ENCODE results near the gene RAP1GAP2.
A peak's percentile ranks its signal among the peaks of the same experiment; 100 is the strongest.
"Not testable (repeated sequence)": the region's sequence is repeated elsewhere in the genome, so short reads cannot be mapped to it uniquely, and the experiment has no call there.

RAP1GAP2 gene

DNA sequence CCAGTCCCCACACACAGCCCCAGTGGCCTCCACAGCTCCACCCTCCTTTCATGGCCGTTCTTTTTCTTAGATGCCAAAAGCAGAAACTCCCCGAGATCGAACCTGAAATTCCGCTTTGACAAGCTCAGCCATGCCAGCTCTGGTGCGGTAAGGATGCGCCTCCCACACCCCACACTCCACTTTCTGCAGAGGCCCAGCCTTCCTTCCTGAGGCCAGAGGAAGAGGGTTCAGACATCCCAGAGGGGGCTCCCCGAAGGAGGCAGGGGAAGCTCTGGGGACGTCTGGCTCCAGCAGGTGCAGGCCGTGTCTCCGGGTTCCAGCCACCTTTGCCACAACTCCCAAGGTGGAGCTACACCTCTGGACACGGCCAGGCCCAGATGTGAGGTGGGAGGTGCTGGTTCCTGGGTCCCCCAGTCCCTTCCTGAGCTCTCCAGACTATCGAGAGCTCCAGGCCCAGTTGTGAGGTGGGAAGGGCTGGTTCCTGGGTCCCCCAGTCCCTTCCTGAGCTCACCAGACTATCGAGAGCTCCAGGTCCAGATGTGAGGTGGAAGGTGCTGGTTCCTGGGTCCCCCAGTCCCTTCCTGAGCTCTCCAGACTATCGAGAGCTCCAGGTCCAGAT lies 234.7 kb downstream of the RAP1GAP2 start:
- DNase-seq: not testable (repeated sequence)

DNA sequence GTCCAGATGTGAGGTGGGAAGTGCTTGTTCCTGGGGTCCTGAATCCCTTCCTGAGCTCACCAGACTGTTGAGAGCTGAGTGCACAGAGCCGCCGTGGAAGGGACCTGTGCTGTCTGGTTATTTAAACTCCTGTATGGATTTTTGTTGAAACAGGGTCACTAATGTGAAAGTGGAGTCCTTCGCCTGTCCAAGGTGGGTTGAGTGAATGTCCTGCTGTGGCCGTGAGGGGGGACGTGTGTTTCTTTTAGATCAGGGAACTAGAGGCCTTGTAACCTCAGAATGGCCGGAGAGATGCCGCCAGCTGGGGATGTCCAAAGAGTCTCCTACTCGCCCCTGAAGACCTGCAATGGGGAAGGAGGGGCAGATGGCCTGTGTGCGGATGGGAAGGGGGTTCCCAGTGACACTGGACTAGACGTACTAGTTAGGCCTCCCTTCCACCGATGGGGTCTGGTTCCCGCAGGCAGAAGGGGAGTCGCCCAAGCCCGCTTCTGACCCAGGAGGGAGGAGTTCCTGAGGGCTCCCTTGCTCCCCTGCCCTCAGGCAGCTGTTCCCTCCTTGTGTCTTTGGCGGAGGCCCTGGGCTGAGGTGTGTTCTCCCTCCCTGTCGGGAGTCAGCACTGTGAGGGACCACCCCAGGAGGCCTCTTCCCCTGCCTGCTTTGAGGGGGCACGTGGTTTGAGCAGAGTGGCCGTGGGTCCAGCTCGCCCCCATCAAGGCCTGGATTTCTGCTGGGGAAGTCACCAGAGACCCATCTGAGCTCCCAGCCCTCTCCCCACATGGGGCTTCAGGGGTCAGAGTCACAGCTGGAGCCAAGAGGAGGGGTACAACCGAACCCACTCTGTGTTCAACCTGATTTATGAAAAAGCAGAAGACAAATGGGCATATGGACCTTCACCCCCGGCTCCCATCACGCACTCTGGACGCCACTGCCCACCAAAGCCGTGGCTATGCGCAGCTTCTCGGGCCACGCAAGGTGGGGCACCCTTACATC lies 236.3 kb downstream of the RAP1GAP2 start:
- DNase-seq: no peak

DNA sequence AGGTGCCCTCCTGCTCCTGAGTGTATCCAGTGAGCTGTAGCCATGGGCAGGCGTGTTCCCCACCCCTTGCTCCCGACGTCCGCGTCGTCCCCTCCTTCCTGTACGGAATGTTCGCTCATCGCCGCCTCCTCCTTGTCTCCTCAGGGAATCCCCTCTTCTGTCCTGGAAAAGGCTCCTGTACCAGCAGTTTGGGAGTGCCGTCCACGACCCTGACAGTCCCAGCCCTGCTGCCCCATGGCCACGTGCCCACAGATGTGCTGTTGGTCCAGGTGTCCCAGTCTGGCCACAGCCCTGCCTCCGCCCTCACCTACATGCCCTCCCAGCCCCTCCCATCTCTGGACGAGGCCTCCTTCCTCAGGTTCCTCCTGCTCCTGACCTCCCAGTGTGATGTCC lies 237.0 kb downstream of the RAP1GAP2 start:
- DNase-seq: no peak

DNA sequence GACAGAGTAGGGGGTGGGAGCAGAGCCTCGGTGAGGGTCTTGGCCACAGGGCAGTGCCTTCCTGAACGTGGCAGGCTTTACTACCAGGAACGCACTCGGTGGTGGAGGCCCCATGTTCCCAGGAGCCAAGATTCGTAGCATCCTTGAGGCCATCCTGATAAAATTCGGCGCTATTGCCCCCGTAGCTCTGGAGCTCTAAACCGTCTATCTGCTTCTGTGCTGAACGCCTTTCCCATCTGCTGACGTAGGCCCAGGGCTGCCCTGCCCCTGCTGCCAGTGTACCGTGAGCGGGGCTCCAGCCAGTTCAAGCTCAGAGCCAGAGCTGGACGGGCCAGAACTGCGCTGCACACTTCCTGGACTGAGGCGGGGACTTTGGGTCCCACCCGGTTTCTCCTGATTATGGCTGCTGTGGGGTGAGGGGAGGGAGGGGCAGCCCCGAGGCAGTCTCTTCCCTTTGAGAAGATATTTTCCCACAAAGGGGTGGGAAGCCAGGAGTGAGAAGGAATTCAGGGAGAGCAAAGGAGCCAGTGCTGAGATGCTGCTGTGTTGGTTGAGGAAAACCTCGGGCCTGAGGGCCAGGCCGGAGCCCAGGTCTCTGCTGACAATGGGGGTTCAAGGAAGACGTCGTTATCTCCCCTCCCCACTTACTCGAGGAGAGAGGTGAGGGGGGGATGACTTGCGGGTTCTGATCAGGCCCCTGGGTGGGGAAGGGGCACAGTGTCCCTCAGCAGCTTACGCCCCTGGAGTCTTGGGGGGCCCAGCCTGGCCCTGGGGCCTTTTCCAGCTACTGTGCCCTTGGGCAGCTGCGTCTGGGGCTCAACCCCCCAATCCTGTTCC lies 237.7 kb downstream of the RAP1GAP2 start:
- DNase-seq: no peak

DNA sequence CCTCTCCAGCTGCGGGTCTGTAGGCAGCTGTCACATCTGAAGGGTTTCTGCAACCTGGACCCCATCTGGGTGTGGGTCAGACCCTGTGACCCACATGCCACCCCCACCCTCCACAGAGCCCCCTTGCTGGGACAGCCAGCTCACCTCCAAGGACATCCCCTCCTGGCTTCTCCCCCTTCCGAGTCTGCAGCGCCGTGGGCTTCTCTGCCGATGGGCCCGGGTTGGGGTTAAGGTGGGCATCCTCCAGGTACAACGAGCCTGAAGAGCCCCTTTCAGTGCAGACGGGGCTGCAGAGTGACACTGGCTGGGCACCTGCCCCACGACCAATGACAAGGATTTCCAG lies 238.3 kb downstream of the RAP1GAP2 start:
- no peak for DNase-seq

DNA sequence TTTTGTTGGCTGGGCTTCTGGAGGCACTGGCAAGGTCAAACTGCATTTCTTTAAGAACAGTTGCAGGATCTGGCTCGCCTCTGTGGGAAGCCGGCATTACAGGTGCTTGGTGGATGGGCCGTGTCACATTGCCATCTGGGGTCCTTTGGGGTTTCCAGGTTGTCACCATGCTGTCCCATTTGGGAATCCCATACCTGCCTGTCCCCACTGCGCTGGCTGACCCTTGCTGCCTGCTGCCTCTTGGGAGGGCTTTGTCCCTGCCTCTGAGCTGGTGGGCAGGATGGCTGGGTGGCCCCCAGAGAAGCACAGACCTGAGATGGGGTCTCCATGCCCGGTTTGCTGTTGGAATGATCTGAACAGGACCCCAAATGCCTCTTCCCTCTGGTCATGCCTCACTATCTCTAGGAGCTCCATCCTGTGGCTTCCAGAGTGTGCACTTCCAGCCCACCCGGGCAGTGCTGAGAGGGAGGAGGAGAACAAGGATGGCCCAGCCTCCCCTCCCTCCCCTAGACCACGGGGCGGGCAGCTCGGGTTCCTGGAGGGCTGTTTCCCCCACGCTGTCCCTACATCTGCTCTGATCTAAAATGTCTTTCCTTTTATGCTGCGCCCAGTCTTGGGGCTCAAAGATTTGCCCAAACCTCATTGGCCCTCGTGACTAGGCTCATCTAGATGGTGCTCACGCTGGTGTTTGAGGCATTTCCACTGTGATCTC lies 239.2 kb downstream of the RAP1GAP2 start:
- no peak for DNase-seq

DNA sequence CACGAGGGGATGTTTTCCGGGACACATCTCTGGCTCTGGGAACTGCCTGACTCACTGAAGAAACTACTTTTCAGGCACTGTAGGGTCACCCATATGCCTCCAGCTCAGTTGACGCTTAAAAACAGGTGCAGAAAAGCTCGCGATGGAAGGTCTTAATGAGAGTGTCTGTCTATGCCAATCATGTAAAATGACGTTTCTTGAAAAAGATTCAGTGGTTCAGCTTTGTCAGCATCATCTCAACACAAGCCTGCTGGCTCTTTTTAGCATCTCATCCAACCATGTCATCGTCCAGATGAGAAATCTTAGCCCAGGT lies 239.7 kb downstream of the RAP1GAP2 start:
- DNase-seq: no peak

DNA sequence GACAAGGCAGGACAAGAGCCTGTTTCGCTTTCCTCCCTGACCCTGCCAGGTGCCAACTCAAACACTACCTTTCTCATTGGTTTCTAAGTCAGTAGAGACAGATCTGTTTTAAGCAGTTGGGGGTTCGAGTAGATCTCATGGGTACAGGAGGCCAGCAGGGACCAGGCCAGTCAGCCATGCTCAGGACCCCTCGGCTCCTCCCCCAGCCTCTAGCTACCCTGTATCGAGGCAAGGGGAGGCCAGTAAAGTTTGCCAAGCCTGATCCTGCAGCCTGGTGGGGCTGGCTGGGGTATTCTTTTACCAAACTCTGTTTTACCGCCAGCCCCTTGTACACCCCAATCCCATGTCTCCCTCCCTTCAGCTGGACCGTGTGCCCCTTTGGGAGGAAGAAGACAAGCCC lies 240.6 kb downstream of the RAP1GAP2 start:
- no peak for DNase-seq

DNA sequence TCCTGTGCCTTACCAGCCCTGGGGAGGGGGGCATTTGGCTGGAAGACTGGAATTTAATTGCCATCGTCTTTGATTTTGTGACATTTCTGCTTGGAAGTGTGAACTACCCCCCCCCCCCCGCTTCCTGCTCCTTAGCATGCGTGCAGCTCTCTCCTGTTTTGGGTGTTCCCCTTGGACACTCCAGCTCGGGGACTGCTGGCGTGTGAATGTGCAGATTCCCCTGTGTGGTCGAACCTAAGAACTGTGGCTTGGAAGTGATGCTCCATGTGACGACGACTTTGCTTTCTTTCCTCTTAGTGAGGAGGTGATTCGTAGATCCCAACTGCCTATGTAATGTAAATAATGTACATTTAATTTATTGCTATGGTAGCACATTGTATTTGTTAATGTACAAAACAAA lies 241.0 kb downstream of the RAP1GAP2 start:
- no peak for DNase-seq

DNA sequence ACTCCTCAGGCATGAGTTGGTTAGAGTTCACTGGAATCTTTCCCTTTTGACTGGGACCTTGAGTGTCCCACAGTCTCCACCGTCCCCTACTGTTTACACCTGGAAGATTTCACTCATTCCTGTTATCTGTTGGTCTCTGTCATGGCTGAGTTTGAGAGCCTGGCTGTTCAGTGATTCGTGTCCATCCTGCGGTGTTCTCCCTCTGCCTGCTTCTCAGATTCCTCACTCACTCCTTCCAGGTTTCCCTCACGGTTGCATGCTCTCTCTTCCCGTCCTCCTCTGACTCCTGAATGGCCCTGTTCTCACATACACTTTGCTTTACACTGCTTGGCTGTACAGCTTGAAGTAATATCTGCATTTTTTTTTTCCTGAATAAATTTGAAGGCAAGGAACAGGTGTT lies 242.7 kb downstream of the RAP1GAP2 start:
- no peak for DNase-seq

DNA sequence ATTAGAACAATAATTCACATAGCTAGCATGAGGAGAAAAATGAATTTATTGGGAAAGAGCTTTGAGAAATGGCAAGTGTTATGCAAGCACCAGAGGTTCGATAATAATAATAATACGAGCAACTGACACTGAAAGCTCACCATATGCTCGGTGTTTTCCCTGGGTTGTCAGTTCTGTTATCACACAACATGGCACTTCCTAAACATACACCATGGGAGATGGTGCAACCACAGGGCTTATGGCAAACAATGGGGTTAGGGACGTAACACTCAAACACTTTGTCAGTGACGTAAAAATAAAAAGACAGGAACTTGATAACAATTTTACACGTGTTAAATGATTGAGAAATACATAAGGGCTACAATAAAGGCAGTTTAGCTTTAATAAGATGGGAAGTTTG lies 243.5 kb downstream of the RAP1GAP2 start:
- no peak for DNase-seq

DNA sequence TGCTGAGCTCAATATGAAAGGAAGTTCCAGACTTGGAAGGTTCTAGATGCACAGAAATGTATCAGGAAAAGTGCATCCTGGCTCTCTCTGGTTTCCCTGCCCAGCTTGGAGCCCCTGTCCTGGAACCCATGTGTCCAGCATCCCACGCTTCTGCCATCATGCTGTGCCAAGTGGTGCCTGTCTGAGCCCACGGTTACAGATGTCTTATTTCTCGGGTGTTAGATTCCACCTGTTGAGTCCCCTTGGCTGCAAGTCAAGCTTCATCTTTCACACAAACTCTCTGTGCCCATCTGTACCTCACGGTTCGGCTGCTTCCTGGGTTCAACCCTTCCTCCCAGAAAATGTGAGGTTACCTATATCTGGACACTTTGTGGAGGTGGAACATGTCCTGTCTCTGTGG lies 244.6 kb downstream of the RAP1GAP2 start:
- no peak for DNase-seq

DNA sequence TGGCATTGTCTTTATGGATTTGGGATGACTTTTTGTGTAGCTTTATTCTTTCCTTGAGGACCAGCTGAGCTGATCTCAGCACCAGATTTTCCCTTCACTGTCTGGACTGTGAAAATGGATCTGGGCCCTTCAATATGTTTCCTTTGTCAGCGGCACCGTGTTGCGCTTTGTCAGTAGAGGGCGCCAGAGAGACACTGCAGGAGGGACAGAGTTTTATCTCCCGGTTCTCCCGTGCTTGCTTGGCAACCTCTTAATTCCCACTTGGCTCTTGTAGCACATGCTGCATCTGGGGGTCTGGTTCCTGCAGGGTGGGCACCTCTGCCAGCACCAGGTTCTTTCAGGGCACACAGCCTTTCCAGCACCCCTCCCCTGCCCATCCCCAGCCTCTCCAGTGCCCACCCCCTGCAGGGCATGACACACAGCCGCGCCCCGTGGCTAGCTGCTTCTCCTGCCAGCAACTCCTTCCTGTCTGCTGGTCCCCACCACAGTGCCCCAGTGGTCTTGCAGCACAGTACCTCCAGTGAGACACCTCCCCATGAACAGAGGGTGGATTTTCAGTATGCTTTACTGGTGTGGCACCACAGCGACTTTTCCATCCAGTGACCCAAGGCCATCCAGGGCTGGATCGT lies 247.6 kb downstream of the RAP1GAP2 start:
- DNase-seq: peak; percentile 64

DNA sequence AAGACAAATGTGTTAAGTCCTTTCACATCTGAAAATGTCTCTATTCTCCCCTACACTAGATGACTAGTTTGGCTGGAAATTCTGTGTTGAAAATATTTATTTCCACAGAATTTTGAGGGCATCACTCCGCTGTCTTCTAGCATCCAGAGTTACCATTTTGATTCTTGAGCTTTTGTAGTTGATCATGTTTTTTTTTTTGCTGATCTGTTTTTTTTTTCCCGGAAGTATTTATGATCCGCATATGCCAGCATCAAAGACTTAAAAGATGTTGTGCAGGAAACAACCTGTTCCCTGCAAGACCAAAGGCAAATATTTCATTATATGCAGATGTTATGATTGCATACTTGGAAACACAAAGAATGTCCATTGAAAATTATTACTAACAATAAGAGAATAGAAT lies 250.5 kb downstream of the RAP1GAP2 start:
- no peak for DNase-seq

DNA sequence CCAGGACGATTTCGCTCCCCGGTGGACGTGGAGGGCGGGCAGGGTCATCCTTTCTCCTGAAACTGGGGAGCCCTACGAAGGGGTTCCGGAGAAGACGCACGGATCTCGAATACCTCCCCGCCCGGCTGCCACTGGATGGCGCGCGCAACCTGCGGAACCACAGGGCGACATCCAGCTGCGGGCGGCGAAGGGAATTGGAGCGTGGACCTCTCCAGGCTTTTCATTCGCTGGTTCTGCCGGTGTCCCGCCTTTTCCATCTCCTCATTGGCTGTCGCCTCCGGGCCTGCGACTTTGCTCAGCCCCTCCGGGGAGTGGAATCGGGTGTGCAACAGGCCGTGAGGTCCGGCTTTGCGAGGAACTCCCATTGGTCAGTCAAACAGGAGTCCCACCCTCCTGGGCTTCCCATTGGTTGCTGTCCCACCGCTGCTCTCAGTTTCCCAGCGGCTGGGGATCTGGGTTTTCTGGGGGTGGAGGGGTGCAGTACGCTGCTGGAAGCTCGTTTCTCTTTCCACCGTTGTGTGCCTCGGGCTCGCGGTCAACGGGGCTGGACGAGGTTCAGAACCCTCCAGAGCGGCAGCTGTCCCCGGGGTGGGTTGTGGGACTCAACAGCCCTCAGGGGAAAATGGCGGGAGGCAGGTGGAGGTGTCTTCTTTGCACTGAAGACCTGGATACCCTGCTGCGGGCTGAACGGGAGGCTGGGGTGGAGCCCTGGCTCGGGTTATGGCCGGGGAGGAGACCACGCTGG lies 252.7 kb downstream of the RAP1GAP2 start:
- peak; percentile 100 for DNase-seq

DNA sequence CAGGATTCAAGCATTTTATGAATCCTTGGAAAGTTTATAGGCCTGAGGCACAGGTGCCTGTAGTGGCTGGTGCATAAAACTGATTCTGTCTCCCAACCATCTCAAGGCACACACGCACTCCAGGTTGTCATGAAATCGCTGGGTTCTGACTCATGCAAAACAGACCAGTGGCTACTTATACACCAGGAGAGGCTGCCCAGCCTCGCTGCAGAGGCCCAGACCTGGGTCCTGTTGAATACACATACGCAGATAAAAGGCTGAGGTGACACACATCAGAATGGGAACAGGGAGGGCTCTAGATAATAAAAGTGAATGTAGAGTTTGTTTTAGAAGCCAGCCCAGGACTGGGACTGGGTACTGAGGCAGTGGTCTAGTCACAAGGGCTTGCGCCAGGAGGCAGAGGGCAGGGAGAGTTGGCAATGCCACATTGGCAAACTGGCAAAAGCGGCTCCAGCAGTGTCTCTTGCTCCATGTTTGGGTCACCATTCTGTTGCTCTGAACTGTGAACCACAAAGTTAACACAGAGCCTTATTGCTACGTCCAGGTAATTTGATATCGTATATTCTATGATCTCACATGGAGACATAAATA lies 253.6 kb downstream of the RAP1GAP2 start:
- no peak for DNase-seq

DNA sequence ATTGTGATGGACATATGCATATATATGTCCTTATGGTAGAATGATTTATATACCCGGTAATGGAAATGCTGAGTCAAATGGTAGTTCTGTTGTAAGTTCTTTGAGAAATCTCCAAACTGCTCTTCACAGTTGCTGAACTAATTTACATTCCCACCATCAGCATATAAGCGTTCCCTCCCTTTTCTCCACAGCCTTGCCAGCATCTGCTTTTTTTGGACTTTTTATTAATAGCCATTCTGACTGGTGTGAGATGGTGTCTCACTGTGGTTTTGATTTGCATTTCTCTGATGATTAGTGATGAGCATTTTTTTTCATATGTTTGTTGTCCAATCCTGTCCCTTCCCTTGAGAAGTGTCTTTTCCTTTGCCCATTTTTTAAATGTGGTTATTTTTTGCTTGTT lies 258.6 kb downstream of the RAP1GAP2 start:
- DNase-seq: not testable (repeated sequence)

DNA sequence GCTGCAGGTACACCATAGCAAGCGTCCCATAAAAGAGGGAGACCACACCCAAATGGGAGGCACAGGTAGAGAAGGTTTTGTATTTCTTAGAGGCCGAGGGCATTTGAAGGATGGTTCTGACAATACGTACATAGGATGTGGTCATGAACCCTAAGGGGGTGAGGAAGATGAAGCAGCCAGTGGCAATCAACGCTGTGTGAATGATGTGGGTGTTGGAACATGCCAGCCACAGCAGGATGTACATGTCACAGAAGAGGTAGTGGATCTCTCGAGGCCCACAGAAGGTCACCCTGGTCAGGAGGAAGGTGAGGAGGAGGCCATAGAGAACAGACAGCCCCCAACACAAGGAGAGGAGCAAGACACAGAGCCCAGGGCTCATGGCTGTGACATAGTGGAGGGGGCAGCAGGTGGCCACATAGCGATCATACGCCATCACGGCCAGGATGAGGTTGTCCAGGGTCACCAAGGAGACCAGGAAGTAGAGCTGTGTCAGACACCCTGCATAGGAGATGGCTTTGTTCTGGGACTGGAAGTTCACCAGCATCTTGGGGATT lies 266.7 kb downstream of the RAP1GAP2 start:
- DNase-seq: not testable (repeated sequence)

DNA sequence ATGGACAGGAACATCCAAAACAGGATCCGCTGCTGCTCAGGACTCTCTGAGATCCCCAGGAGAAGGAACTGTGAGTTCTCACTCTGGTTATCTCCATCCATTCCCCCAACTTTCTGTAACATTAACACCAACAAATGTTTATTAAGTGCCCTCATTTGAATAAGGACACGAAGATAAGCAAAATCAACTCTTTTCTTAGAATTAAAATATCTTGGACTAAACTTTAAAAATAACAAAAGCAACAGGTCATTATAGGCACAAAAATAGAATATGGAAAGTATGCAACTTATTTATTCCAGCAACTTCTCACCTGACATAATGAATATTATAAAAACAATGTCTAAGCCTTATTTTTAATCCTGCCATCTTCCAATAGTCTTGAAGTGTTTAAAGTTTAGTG lies 267.3 kb downstream of the RAP1GAP2 start, which contains the start of gene OR1D5:
Gene OR1D5, minus strand, starts transcription at position 101 of the 400 bp plus-strand sequence. Its CDS starts 0 bp downstream, at position 101.
- not testable (repeated sequence) for DNase-seq

DNA sequence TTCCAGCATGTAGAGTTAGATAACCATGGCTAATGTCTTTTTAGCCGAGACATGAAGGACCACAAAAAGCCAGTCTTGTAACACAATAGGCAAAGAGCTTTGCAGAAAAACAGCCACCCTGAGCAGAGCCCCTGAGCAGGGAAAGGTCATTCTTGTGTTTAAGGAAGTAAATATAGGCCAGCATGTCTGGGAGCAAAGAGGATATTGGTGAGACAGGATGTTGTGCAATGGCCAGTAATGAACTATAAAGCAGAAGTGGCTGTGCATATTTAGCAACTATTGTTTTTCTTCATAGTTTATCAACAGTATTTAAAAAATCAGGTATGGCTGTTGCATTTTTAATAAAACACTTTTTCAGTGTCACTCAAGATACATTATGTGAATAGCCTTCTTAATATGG lies 269.0 kb downstream of the RAP1GAP2 start:
- DNase-seq: not testable (repeated sequence)

DNA sequence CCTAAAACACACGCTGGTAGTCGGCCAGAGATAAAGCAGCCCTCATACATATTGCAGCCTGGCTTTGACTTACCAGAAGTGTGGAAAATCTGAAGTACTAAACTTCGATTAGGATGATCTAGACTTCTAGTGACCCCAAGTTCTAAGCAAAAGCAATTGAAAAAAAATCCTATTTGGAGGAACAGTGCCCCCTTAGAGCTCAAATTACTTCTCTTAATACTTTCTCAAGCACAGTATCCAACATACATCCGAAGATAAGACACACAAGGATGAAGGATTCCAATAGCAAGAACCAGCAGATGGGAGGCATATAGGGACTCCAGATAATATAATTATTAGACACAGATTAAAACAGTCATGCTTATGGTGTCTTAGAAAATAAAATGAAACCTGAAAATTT lies 277.6 kb downstream of the RAP1GAP2 start:
- DNase-seq: not testable (repeated sequence)

All from NCI-H82 (cell line).